ENCODE measurements around the gene LY86.

DNA sequence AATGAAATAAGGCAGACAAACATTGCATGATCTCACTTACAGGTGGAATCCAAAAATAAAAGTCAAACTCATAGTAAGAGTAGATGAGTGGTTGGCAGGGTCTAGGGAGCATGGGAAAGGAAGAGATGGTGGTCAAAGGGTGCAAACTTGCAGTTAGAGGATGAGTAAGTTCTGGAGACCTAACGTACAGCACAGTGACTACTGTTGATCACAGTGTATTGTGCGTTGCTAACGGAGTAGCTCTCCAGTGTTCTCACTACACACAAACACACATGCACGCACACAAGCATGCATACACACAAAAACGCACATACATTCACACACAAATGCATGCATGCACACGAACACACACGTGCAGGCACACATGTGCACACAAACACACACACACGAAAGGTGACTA, 54.9 kb downstream of the LY86 start:
- no peak for TF ChIP-seq FOXA1 (IDR thresholded peaks at IDR 0.05)
- TF ChIP-seq ARNT (IDR thresholded peaks at IDR 0.05) = no peak
- TF ChIP-seq NFRKB (IDR thresholded peaks at IDR 0.05) = no peak
- TF ChIP-seq HDGF (IDR thresholded peaks at IDR 0.05; ENCODE audit: borderline replicate concordance) = no peak
- TF ChIP-seq FOXM1 (IDR thresholded peaks at IDR 0.05; ENCODE audit: borderline replicate concordance) = no peak
- no peak for TF ChIP-seq SP1 (IDR thresholded peaks at IDR 0.05)
- no peak for TF ChIP-seq SUZ12 (IDR thresholded peaks at IDR 0.05)
- TF ChIP-seq LEF1 (IDR thresholded peaks at IDR 0.05; ENCODE audit: borderline replicate concordance) = no peak
- no peak for TF ChIP-seq TARDBP (IDR thresholded peaks at IDR 0.05)
- TF ChIP-seq BHLHE40 (IDR thresholded peaks at IDR 0.05; ENCODE audit: borderline replicate concordance) = no peak
- TF ChIP-seq ELF4 (IDR thresholded peaks at IDR 0.05) = no peak

Measured in HEK293T (cell line).